Bronchial smooth muscle cell (primary cell): ENCODE results near the gene VSX2. TPM values are rescaled to one million over a fixed set of nuclear protein-coding genes. Genes with fewer than 3 reads are reported as not detected.

Experiments used
- total RNA-seq: library from RNA; depleted of rRNA; stranded (reverse); fragments of >200 nt; gene quantifications from 2 replicates; pipeline ENCODE4 v1.2.1, GENCODE V29; 2014

Gene VSX2
- not detected in 2 replicates for total RNA-seq

DNA sequence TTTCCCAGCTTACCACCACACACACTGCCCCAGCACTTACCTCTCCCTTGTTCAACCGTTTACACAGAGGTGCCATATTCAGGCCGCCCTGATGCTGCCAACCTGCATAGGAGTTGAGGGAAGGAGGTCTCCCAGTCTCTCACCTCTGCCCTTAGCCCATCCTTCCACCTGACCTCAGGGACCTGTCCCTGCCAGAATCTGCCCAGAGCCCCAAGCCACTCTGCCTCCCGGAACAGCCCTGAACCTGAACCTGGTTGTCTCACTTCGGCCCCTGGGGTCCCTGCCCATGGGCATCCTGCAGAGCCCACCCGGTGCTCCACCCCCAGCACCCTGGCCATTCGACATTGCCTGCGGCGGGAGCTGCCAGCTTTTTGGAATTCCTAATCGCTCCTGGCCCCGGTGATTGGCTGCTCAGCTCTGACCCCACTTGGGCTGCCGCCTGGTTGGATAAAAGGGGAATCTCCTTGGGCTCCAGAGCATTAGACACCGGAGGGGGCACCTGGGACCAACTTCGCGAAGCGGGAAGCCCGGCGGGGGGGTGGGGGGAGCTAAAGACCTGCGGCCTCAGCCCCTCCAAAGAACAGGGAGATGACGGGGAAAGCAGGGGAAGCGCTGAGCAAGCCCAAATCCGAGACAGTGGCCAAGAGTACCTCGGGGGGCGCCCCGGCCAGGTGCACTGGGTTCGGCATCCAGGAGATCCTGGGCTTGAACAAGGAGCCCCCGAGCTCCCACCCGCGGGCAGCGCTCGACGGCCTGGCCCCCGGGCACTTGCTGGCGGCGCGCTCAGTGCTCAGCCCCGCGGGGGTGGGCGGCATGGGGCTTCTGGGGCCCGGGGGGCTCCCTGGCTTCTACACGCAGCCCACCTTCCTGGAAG, at the start of gene VSX2:
Gene VSX2, plus strand, starts transcription at position 476 of the 874 bp plus-strand sequence. Its CDS starts 113 bp downstream, at position 589.

DNA sequence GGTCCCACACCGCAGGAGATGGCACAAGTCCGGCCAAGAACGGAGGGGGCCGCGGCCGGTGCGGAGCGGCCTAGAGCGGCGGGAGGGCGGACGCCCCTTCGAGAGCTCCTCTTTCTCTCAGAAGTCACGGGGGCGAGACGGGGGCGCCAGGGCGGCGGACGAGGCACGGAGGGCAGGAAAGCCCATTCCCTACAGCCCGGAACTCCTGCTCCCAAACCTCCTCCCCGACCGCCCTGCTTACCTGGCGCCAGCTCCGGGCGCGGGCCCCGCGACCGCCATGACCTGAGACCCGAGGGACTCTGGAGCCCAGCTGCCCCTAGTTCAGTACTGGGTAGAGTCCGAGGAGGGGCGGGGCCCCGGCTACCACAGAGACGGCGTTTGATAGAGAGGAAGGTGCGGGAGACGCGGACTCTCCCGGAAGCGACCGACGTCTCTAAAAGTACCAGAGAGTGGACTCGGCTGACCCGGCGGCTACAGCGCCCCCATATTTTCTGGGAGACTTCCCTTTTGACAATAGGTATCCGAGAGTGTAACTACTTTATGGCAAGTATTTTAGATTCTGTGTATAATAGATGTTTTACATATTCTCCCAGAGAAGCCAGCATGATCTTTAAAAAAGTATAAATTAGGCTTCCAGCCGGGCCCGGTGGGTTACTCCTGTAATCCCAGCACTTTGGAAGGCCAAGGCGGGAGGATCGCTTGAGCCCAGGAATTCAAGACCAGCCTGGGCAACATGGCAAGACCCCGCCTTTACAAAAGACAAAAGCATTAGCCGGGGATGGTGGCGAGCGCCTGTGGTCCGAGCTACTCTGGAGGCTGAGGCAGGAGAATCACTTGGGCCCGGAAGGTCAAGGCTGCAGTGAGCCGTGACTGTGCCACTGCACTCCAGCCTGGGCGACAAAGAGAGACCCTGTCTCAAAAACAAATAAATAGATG, 63.7 kb downstream of the VSX2 start, which contains the start of gene ABCD4:
Gene ABCD4, minus strand, starts transcription at position 301 of the 936 bp plus-strand sequence. Its CDS starts 22 bp downstream, at position 279.

Other genes starting within 250 kb of the VSX2 start
- 5.2 and 6.5 TPM in 2 replicates for gene ENTPD5, start 220.2 kb upstream of the VSX2 start, total RNA-seq
- 4.6 and 6.9 TPM in 2 replicates for gene BBOF1, start 220.1 kb upstream of the VSX2 start, total RNA-seq
- gene ALDH6A1, start 155.0 kb upstream of the VSX2 start, total RNA-seq: 35.3 and 36.5 TPM in 2 replicates
- 4.9 and 5.0 TPM in 2 replicates for gene LIN52, start 154.5 kb upstream of the VSX2 start, total RNA-seq
- 23.2 and 25.2 TPM in 2 replicates for gene ABCD4, start 63.5 kb downstream of the VSX2 start, total RNA-seq
- gene VRTN, start 109.0 kb downstream of the VSX2 start, total RNA-seq: under 0.01 TPM in 1 of 2 replicates, not detected in the other
- under 0.01 TPM in 2 replicates for gene SYNDIG1L, start 186.8 kb downstream of the VSX2 start, total RNA-seq